Activated naive CD4-positive, alpha-beta T cell treated with anti-CD3 and anti-CD28 coated beads for 36 hours (primary cell): ENCODE results near the gene GAS7. TPM values are rescaled to one million over a fixed set of nuclear protein-coding genes. Genes with fewer than 3 reads are reported as not detected.
A peak's percentile ranks its signal among the peaks of the same experiment; 100 is the strongest.

Experiments
- CTCF ChIA-PET: fragments of 350-600 bp; sonication (Branson Sonifier 250); formaldehyde crosslinking; loops from one replicate; lab custom pipeline; 2021; ENCODE audit warnings: antibody characterized with exemption; lab: Charles Lee
- DNase-seq: peaks from one replicate; pipeline ENCODE4 v3.0.0-alpha.2; 2020
- H3K27ac Mint-ChIP-seq: one replicate; pipeline ENCODE4 v1.8.0; 2021; ENCODE audit warnings: mild to moderate bottlenecking, mixed read lengths
- H3K27me3 Mint-ChIP-seq: one replicate; pipeline ENCODE4 v1.8.0; 2021; ENCODE audit warnings: low read depth, mixed read lengths
- H3K36me3 Mint-ChIP-seq: one replicate; pipeline ENCODE4 v1.8.0; 2021; ENCODE audit warnings: low read depth, mixed read lengths
- H3K4me1 Mint-ChIP-seq: one replicate; pipeline ENCODE4 v1.8.0; 2021; ENCODE audit warnings: low read depth, mixed read lengths
- H3K4me3 Mint-ChIP-seq: one replicate; pipeline ENCODE4 v1.8.0; 2021; ENCODE audit warnings: mild to moderate bottlenecking, moderate library complexity, mixed read lengths
- H3K9me3 Mint-ChIP-seq: one replicate; pipeline ENCODE4 v1.8.0; 2021; ENCODE audit warnings: mixed read lengths
- intact Hi-C: fragments of 100-400 bp; cut with micrococcal nuclease; formaldehyde crosslinking; loops from one replicate; pipeline ENCODE4 v1.15.1; 2023
- total RNA-seq, 2 experiments: library from RNA; stranded (reverse); gene quantifications; one replicate each; pipeline ENCODE4 v1.2.3, GENCODE V29; 2021

Gene GAS7
- total RNA-seq, 2 experiments from 2014 or later, result 0.31 to 0.52 TPM

DNA sequence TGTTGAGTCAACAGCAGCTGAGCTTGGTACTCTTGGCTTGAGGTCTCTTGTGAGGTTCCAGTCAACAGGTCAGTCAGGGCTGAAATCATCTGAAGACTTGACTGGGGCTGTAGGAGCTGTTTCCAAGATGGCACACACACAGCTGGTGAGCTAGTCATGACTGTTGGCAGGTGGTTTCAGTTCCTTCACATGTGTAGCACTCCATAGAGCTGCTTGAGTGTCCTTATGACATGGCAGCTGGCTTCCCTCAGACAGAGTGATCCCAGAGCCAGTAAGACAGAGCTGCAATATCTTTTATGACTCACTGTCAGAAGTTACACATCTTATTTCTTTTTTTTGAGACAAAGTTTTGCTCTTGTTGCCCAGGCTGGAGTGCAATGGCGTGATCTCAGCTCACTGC is 19.5 kb upstream of the GAS7 start:
- Mint-ChIP-seq H3K4me3 (no peak overlapping the region), H3K36me3 (no peaks in the 10 kb centered on the region), H3K27ac (no peak overlapping the region), H3K27me3 (no peaks in the 10 kb centered on the region), H3K9me3 (peaks cover 18% of the 10 kb centered on the region), H3K4me1 (no peaks in the 10 kb centered on the region)
- intact Hi-C loops, result no loop called here
- CTCF ChIA-PET, result no interaction called here
- DNase-seq, result no peak

GRCh38 chr17:10216213-10216938 is 18.0 kb upstream of the GAS7 start:
- Mint-ChIP-seq H3K9me3 (peaks cover 17% of the 10 kb centered on the region), H3K36me3 (no peaks in the 10 kb centered on the region), H3K27me3 (no peaks in the 10 kb centered on the region), H3K4me3 (no peak overlapping the region), H3K27ac (no peak overlapping the region), H3K4me1 (no peaks in the 10 kb centered on the region)
- intact Hi-C loops, result no loop called here
- DNase-seq, result no peak
- CTCF ChIA-PET, result interaction anchor here (0.9 kb wide), 1 partner anchor 10 kb away, joined by 3 read pairs; no protein-coding TSS in a partner anchor

GRCh38 chr17:10215286-10215685 is 16.9 kb upstream of the GAS7 start:
- Mint-ChIP-seq H3K27me3 (no peaks in the 10 kb centered on the region), H3K4me1 (no peaks in the 10 kb centered on the region), H3K9me3 (peaks cover 17% of the 10 kb centered on the region), H3K4me3 (no peak overlapping the region), H3K36me3 (no peaks in the 10 kb centered on the region), H3K27ac (no peak overlapping the region)
- intact Hi-C loops, result no loop called here
- CTCF ChIA-PET, result no interaction called here
- no peak for DNase-seq

DNA sequence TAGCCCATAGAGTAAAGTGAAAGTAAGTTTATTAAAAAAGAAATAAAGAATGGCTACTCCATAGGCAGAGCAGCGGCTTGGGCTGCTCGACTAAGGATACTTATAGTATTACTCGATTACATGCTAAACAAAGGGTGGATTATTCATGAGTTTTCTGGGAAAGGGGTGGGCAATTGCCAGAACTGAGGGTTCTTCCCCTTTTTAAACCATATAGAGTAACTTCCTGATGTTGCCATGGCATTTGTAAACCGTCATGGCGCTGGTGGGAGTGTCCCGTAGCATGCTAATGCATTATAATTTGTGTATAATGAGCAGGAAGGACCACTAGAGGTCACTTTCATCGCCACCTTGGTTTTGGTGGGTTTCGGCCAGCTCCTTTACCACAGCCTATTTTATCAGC is 13.3 kb upstream of the GAS7 start:
- H3K4me3 Mint-ChIP-seq, result no peak overlapping the region
- H3K4me1 Mint-ChIP-seq, result no peaks in the 10 kb centered on the region
- no peaks in the 10 kb centered on the region for H3K36me3 Mint-ChIP-seq
- H3K27ac Mint-ChIP-seq, result no peak overlapping the region
- intact Hi-C loops, result no loop called here
- H3K27me3 Mint-ChIP-seq, result no peaks in the 10 kb centered on the region
- H3K9me3 Mint-ChIP-seq, result peaks cover 4% of the 10 kb centered on the region
- CTCF ChIA-PET, result no interaction called here
- DNase-seq, result no peak

DNA sequence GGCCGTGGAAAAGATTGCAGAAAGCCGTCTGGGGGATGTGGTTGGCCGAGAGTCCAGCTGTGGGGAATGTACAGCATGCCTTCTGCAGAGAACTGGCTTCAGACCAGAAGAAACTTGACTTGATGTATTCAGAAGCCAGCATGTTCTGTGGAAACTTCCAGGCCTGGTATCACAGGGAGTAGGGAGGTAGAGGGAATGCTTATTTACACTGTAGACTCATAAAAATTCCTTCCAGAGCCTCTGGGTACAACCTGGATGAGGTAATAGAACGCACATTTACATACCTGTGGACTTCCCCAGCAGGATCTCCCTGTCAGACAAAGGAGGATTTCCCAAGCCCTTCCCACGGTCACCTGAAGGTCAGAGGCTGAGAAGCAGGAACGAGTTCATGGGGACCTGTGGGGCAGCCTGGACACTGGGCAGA is 11.8 kb upstream of the GAS7 start:
- H3K27ac Mint-ChIP-seq, result no peak overlapping the region
- H3K9me3 Mint-ChIP-seq, result peaks cover 9% of the 10 kb centered on the region
- H3K36me3 Mint-ChIP-seq, result no peaks in the 10 kb centered on the region
- intact Hi-C loops, result no loop called here
- no peak overlapping the region for H3K4me3 Mint-ChIP-seq
- CTCF ChIA-PET, result no interaction called here
- H3K4me1 Mint-ChIP-seq, result no peaks in the 10 kb centered on the region
- no peaks in the 10 kb centered on the region for H3K27me3 Mint-ChIP-seq
- no peak for DNase-seq

GRCh38 chr17:10208604-10209193 is 10.3 kb upstream of the GAS7 start:
- Mint-ChIP-seq H3K36me3 (no peaks in the 10 kb centered on the region), H3K27me3 (no peaks in the 10 kb centered on the region), H3K4me1 (no peaks in the 10 kb centered on the region), H3K4me3 (no peak overlapping the region), H3K9me3 (peaks cover 17% of the 10 kb centered on the region), H3K27ac (no peak overlapping the region)
- intact Hi-C loops, result no loop called here
- CTCF ChIA-PET, result no interaction called here
- DNase-seq, result no peak

GRCh38 chr17:10207153-10207552 is 8.7 kb upstream of the GAS7 start:
- Mint-ChIP-seq H3K36me3 (no peaks in the 10 kb centered on the region), H3K4me3 (no peak overlapping the region), H3K27me3 (no peaks in the 10 kb centered on the region), H3K27ac (no peak overlapping the region), H3K9me3 (peaks cover 18% of the 10 kb centered on the region), H3K4me1 (no peaks in the 10 kb centered on the region)
- DNase-seq, result no peak
- intact Hi-C loops, result no loop called here
- CTCF ChIA-PET, result no interaction called here

DNA sequence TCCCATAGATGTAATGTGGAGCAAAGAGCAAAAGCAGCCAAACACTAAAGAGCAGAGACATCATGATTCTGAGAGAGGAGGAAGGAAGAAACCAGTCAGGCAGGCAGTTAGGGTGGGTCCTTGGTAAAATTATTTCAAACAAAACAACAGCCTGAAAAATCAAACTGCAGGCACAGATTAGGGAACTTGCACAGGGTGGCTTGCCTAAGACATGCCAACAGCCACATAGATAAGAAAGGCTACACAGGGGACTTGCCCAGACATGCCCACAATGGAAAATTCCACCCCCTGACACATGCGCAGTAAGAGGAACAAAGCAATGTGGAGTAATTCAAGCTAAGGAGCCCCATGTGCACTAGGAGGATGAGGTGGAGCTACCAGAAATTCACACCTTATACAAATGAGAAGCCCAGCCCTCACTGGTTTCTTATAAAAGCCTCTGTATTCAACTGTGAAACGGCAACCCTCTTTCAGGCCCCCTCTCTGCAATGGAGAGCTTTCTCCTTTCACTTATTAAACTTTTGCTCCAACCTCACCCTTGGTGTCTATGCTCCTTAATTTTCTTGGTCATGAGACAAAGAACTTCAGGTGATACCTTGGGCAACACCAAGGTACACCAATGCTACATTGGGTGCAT is 7.3 kb upstream of the GAS7 start:
- intact Hi-C loops, result no loop called here
- Mint-ChIP-seq H3K4me3 (no peak overlapping the region), H3K27me3 (peaks cover 6% of the 10 kb centered on the region), H3K9me3 (peaks cover 18% of the 10 kb centered on the region), H3K27ac (peak overlapping the region; percentile 8), H3K36me3 (no peaks in the 10 kb centered on the region), H3K4me1 (no peaks in the 10 kb centered on the region)
- peak; percentile 42 for DNase-seq
- CTCF ChIA-PET, result no interaction called here

- no peak for DNase-seq
- intact Hi-C loops, result no loop called here
- CTCF ChIA-PET, result no interaction called here
Measured at GRCh38 chr17:10201680-10202079, 3.3 kb upstream of the GAS7 start.

DNA sequence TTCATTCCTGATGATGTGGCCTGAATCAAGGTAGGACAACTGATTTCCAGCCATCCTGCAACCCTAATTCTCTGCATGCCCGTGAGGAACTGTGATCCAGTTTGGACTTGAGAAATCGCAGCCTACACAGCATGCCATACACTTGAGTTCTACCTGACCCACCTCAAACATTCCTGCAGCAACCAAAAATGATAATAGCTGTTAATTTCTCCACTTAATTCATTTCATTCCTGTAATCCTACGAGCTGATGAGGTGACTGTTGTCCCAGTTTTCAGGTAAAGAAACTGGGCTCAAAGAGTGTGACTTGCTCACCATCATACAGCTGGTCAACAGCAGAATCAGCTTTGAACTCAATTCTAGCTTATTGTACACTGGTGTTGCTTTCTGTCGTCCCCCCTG is 2.2 kb upstream of the GAS7 start:
- no peak overlapping the region for H3K27ac Mint-ChIP-seq
- peaks cover 29% of the 10 kb centered on the region for H3K27me3 Mint-ChIP-seq
- CTCF ChIA-PET, result no interaction called here
- H3K9me3 Mint-ChIP-seq, result peaks cover 13% of the 10 kb centered on the region
- no peak for DNase-seq
- intact Hi-C loops, result no loop called here
- no peak overlapping the region for H3K4me3 Mint-ChIP-seq
- H3K4me1 Mint-ChIP-seq, result peaks cover 4% of the 10 kb centered on the region
- H3K36me3 Mint-ChIP-seq, result no peaks in the 10 kb centered on the region

More at GRCh38 chr17:10201680-10202079, 3.3 kb upstream of the GAS7 start:
- peaks cover 4% of the 10 kb centered on the region for H3K4me1 Mint-ChIP-seq
- H3K36me3 Mint-ChIP-seq, result no peaks in the 10 kb centered on the region
- peaks cover 25% of the 10 kb centered on the region for H3K27me3 Mint-ChIP-seq
- peaks cover 16% of the 10 kb centered on the region for H3K9me3 Mint-ChIP-seq
- no peak overlapping the region for H3K27ac Mint-ChIP-seq
- no peak overlapping the region for H3K4me3 Mint-ChIP-seq

GRCh38 chr17:10200016-10200415 is 1.6 kb upstream of the GAS7 start:
- peaks cover 4% of the 10 kb centered on the region for H3K4me1 Mint-ChIP-seq
- peaks cover 12% of the 10 kb centered on the region for H3K9me3 Mint-ChIP-seq
- no peak for DNase-seq
- CTCF ChIA-PET, result no interaction called here
- H3K27me3 Mint-ChIP-seq, result peaks cover 29% of the 10 kb centered on the region
- no peak overlapping the region for H3K4me3 Mint-ChIP-seq
- no peak overlapping the region for H3K27ac Mint-ChIP-seq
- H3K36me3 Mint-ChIP-seq, result peaks cover 1% of the 10 kb centered on the region
- intact Hi-C loops, result no loop called here

DNA sequence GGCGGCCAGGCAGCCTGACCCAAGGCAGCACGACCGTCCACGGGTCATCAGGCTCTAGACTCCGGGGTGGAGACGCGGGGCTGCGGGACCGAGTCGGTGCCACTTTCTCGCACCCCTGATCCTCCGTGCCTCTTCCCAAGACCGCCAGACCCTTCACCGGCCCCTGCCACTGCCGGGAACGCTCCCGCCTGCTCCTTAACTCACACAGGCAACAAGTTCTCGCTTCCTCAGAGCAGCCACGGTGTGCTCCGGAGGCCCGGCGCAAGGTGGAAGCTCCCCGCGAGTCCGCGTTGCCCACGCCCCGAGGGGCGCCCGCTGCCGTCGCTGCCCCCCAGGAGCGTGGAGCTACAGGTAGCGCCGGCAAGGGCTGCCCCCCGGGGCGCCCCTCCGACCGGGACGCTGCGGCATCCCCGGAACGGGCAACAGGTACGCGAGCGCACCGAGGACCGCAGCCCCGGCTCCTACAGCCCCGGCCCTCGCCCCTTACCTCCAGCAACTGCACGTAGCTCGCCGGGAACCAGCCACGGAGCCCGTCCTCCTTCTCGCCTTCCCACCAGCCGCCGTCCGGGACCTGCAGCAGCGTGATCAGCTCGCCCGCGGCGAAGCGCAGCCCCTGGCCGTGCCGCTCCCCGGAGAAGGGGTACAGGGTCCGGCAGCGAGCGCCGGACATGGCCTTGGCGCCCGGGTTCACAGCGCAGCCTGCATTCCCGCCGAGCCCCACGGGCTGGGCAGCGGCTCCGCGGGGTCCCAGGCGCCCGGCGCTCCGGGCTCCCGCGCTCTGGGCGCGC is 491 bp downstream of the GAS7 start:
- peaks cover 4% of the 10 kb centered on the region for H3K4me1 Mint-ChIP-seq
- H3K27me3 Mint-ChIP-seq, result peaks cover 29% of the 10 kb centered on the region
- no peak overlapping the region for H3K27ac Mint-ChIP-seq
- peaks cover 1% of the 10 kb centered on the region for H3K36me3 Mint-ChIP-seq
- CTCF ChIA-PET, result no interaction called here
- H3K4me3 Mint-ChIP-seq, result no peak overlapping the region
- intact Hi-C loops, result no loop called here
- H3K9me3 Mint-ChIP-seq, result peaks cover 21% of the 10 kb centered on the region
- DNase-seq, result no peak
